IMR-90 (cell line): ENCODE results near the gene METTL2A. TPM values are rescaled to one million over a fixed set of nuclear protein-coding genes. Genes with fewer than 3 reads are reported as not detected.
"Not testable (repeated sequence)": the region's sequence is repeated elsewhere in the genome, so short reads cannot be mapped to it uniquely, and the experiment has no call there.

Experiments used
- ATAC-seq: fragments of 200-7000 bp; cut with Tn5 transposase; 2 replicates; pipeline ENCODE4 v1.9.1; 2020; ENCODE audit warnings: low read depth, mild to moderate bottlenecking, moderate library complexity
- BruUV-seq: library from RNA; stranded (reverse); fragments of 400-500 nt; replicated peaks from 2 replicates; lab custom pipeline; 2021; lab: Mats Ljungman, UMichigan
- CTCF ChIA-PET: fragments of 300-600 bp; formaldehyde crosslinking; extraction: SDS; loops from one replicate; lab custom pipeline; 2021; ENCODE audit warnings: antibody characterized with exemption; lab: Yijun Ruan, JAX
- POLR2A ChIA-PET: fragments of 300-600 bp; sonication (Branson Sonifier 250); formaldehyde crosslinking; loops from one replicate; lab custom pipeline; 2022; ENCODE audit warnings: antibody characterized with exemption; ENCODE audit not compliant: unreplicated experiment; lab: Charles Lee
- DNase-seq: peaks from one replicate; pipeline ENCODE4 v3.0.0; 2013
- H2AFZ ChIP-seq: replicated peaks from 2 replicates; pipeline ENCODE3; 2013; ENCODE audit warnings: low read length, mild to moderate bottlenecking; ENCODE audit not compliant: poor library complexity
- H2AK5ac ChIP-seq: 2 replicates; pipeline ENCODE4 v1.6.1; 2013; ENCODE audit warnings: low read depth, low read length, inconsistent platforms
- H2AK9ac ChIP-seq: replicated peaks from 2 replicates; pipeline ENCODE3; 2013; ENCODE audit warnings: mild to moderate bottlenecking, low read depth, low read length, moderate library complexity; ENCODE audit not compliant: poor library complexity
- H2BK120ac ChIP-seq: 2 replicates; pipeline ENCODE4 v1.6.1; 2013; ENCODE audit warnings: low read depth, low read length, inconsistent platforms
- H2BK15ac ChIP-seq: 3 replicates; pipeline ENCODE4 v1.6.1; 2013; ENCODE audit warnings: low read depth, low read length, inconsistent platforms
- H2BK20ac ChIP-seq: 2 replicates; pipeline ENCODE4 v1.6.1; 2013; ENCODE audit warnings: low read depth, mild to moderate bottlenecking, inconsistent platforms, low read length, moderate library complexity
- H2BK5ac ChIP-seq: 2 replicates; pipeline ENCODE4 v1.6.1; 2013; ENCODE audit warnings: mild to moderate bottlenecking, low read depth, low read length, inconsistent platforms; ENCODE audit not compliant: poor library complexity, severe bottlenecking
- H3K14ac ChIP-seq: replicated peaks from 2 replicates; pipeline ENCODE4 v1.6.1; 2013; ENCODE audit warnings: low read depth, low read length, inconsistent platforms
- H3K18ac ChIP-seq: 2 replicates; pipeline ENCODE4 v1.6.1; 2013; ENCODE audit warnings: low read depth, low read length, control low read depth
- H3K23ac ChIP-seq: 2 replicates; pipeline ENCODE4 v1.6.1; 2013; ENCODE audit warnings: low read depth, low read length, inconsistent platforms
- H3K27ac ChIP-seq: 2 replicates; pipeline ENCODE4 v1.5.1; 2013; ENCODE audit warnings: mild to moderate bottlenecking, control low read depth, low read length; ENCODE audit not compliant: insufficient read depth
- H3K27me3 ChIP-seq: 2 replicates; pipeline ENCODE4 v1.6.1; 2013; ENCODE audit warnings: low read length; ENCODE audit not compliant: control insufficient read depth, insufficient read depth
- H3K36me3 ChIP-seq: 2 replicates; pipeline ENCODE4 v1.6.1; 2013; ENCODE audit warnings: low read length, mixed read lengths; ENCODE audit not compliant: control insufficient read depth, insufficient read depth
- H3K4ac ChIP-seq: 2 replicates; pipeline ENCODE4 v1.6.1; 2013; ENCODE audit warnings: low read depth, low read length, inconsistent platforms
- H3K4me1 ChIP-seq: 2 replicates; pipeline ENCODE4 v1.6.1; 2013; ENCODE audit warnings: low read length, mixed read lengths; ENCODE audit not compliant: control insufficient read depth, insufficient read depth
- H3K4me2 ChIP-seq: 2 replicates; pipeline ENCODE4 v1.6.1; 2013; ENCODE audit warnings: low read depth, mild to moderate bottlenecking, control low read depth, low read length, moderate library complexity
- H3K4me3 ChIP-seq: 2 replicates; pipeline ENCODE4 v1.5.1; 2013; ENCODE audit warnings: low read depth, mild to moderate bottlenecking, control low read depth, low read length, moderate library complexity; ENCODE audit not compliant: insufficient read depth
- H3K56ac ChIP-seq: 2 replicates; pipeline ENCODE4 v1.6.1; 2013; ENCODE audit warnings: low read length, inconsistent platforms; ENCODE audit not compliant: insufficient read depth; ENCODE audit errors: extremely low read depth
- H3K79me1 ChIP-seq, 2 experiments: 2 replicates each; pipeline ENCODE4 v1.6.1; 2013; ENCODE audit warnings: low read length in 2 of 2, inconsistent platforms in 1 of 2, low read depth in 1 of 2
- H3K9ac ChIP-seq: 2 replicates; pipeline ENCODE4 v1.6.1; 2013; ENCODE audit warnings: low read depth, low read length, control low read depth
- H3K9me1 ChIP-seq: 2 replicates; pipeline ENCODE4 v1.6.1; 2013; ENCODE audit warnings: low read length, inconsistent platforms; ENCODE audit not compliant: insufficient read depth
- H3K9me3 ChIP-seq: 2 replicates; pipeline ENCODE4 v1.6.1; 2013; ENCODE audit warnings: low read length; ENCODE audit not compliant: control insufficient read depth, insufficient read depth
- H4K20me1 ChIP-seq: 2 replicates; pipeline ENCODE4 v1.6.1; 2013; ENCODE audit warnings: low read length, inconsistent platforms; ENCODE audit not compliant: insufficient read depth
- H4K5ac ChIP-seq: 2 replicates; pipeline ENCODE4 v1.6.1; 2013; ENCODE audit warnings: mild to moderate bottlenecking, low read depth, low read length, control low read depth
- H4K8ac ChIP-seq, 2 experiments: 2 replicates each; pipeline ENCODE4 v1.6.1; 2013; ENCODE audit warnings: low read depth in 2 of 2, low read length in 2 of 2, control low read depth in 1 of 2, inconsistent platforms in 1 of 2
- H4K91ac ChIP-seq: 2 replicates; pipeline ENCODE4 v1.6.1; 2013; ENCODE audit warnings: low read depth, low read length, inconsistent platforms; ENCODE audit not compliant: insufficient read depth
- WGBS, 2 experiments: methylation state at CpG; one replicate each; pipeline versions ENCODE4 v1.1.5 to v1.1.7; 2013; ENCODE audit warnings: missing lambda C conversion rate in 2 of 2; ENCODE audit not compliant: insufficient read length in 1 of 2; ENCODE audit errors: extremely low coverage in 2 of 2; 5-methylcytosine and 5-hydroxymethylcytosine counted together
- dilution Hi-C: fragments of 300-500 bp; cut with HindIII; formaldehyde crosslinking; loops from one replicate; pipeline ENCODE4 v1.14.3; 2018; ENCODE audit warnings: low sequenced_read_pairs; ENCODE audit not compliant: unreplicated experiment
- in situ Hi-C: fragments of 300-500 bp; cut with MboI; formaldehyde crosslinking; loops from 3 replicates; pipeline ENCODE4 v1.14.3; 2019; ENCODE audit warnings: low sequenced_read_pairs, inconsistent platforms, mixed read lengths
- intact Hi-C: fragments of 100-400 bp; cut with micrococcal nuclease; formaldehyde crosslinking; loops from 2 replicates; pipeline ENCODE4 v1.10.0; 2022
- polyA plus RNA-seq, 3 experiments: library from polyadenylated mRNA; depleted of rRNA; stranded (reverse); fragments of >200 nt; gene quantifications; 2 replicates each; pipeline ENCODE4 v1.2.3, GENCODE V29; 2012; ENCODE audit warnings: low replicate concordance in 1 of 3
- total RNA-seq: library from RNA; depleted of rRNA; stranded (reverse); fragments of >200 nt; gene quantifications from 2 replicates; pipeline ENCODE4 v1.2.3, GENCODE V29; 2012

METTL2A gene
- total and polyA plus RNA-seq, 2 of the 4 experiments (the other 2 are of a cell fraction) = 12.0 to 24.6 TPM

- H2BK120ac ChIP-seq, H2AFZ ChIP-seq, POLR2A ChIA-PET, H2AK5ac ChIP-seq, H2BK20ac ChIP-seq, DNase-seq, H2AK9ac ChIP-seq, dilution Hi-C loops, H3K4ac ChIP-seq, intact Hi-C loops, H3K18ac ChIP-seq, H3K4me2 ChIP-seq, H3K27me3 ChIP-seq, CTCF ChIA-PET, H3K4me3 ChIP-seq, ATAC-seq, in situ Hi-C loops, H3K27ac ChIP-seq, H3K4me1 ChIP-seq, H4K8ac ChIP-seq, H3K9me1 ChIP-seq, H2BK15ac ChIP-seq, BruUV-seq, H3K23ac ChIP-seq, H4K91ac ChIP-seq, H2BK5ac ChIP-seq, H3K14ac ChIP-seq, H3K9me3 ChIP-seq, H3K36me3 ChIP-seq, H3K9ac ChIP-seq, H3K56ac ChIP-seq, H4K5ac ChIP-seq: not testable (repeated sequence)
- H3K79me1 ChIP-seq = peaks cover 0 to 35% of the 10 kb centered on the region in 2 experiments; a peak in 3 of 4 replicates
- 100% methylated on average over 2 of the region's 4 CpGs; no CpG with 5 or more reads in 1 of the 2 experiments for WGBS, 2 experiments
- peaks cover 40% of the 10 kb centered on the region for H4K20me1 ChIP-seq
Measured at GRCh38 chr17:62496344-62496743, 72.6 kb downstream of the METTL2A start.

GRCh38 chr17:62498796-62499195 lies 75.1 kb downstream of the METTL2A start:
- no CpG with 5 or more reads among the region's 8 CpGs for WGBS, 2 experiments
- BruUV-seq, H2AK9ac ChIP-seq, H2BK15ac ChIP-seq, intact Hi-C loops, H3K56ac ChIP-seq, DNase-seq, dilution Hi-C loops, H3K9me1 ChIP-seq, H2BK120ac ChIP-seq, H3K9me3 ChIP-seq, H3K9ac ChIP-seq, ATAC-seq, H4K8ac ChIP-seq, POLR2A ChIA-PET, H3K14ac ChIP-seq, H3K4ac ChIP-seq, H2BK20ac ChIP-seq, H2AK5ac ChIP-seq, H3K4me1 ChIP-seq, H4K91ac ChIP-seq, H3K18ac ChIP-seq, H2BK5ac ChIP-seq, H3K36me3 ChIP-seq, in situ Hi-C loops, H4K5ac ChIP-seq, H3K27ac ChIP-seq, H3K4me2 ChIP-seq, H3K27me3 ChIP-seq, H3K23ac ChIP-seq, H2AFZ ChIP-seq, H3K4me3 ChIP-seq: not testable (repeated sequence)
- Histone ChIP-seq H3K79me1 (peaks cover 0 to 31% of the 10 kb centered on the region in 2 experiments; a peak in 2 of 4 replicates), H4K20me1 (peaks cover 30% of the 10 kb centered on the region)
- CTCF ChIA-PET = interaction anchor here (0.6 kb wide), 1 partner anchor 77 kb away, joined by 3 read pairs; no protein-coding TSS in a partner anchor
